Hepatocyte (in vitro differentiated cells): ENCODE measurements around the gene DALRD3.

ENCODE experiments used
- CTCF ChIP-seq: fragments of 200-600 bp; sonication (generic); IDR thresholded peaks from 2 replicates; pipeline ENCODE4 v1.5.1; 2016; ENCODE audit warnings: antibody characterized with exemption, mild to moderate bottlenecking; ENCODE audit not compliant: poor library complexity
- EZH2 ChIP-seq: fragments of 200-600 bp; sonication (generic); IDR thresholded peaks from 2 replicates; pipeline ENCODE4 v1.6.1; 2016; ENCODE audit warnings: antibody characterized with exemption, mild to moderate bottlenecking, borderline replicate concordance
- EZH2phosphoT487 ChIP-seq: fragments of 200-600 bp; sonication (generic); IDR thresholded peaks from one replicate; pipeline ENCODE4 v1.6.1; 2018; ENCODE audit warnings: antibody characterized with exemption, mild to moderate bottlenecking, low read depth, moderate library complexity; ENCODE audit not compliant: unreplicated experiment, severe bottlenecking

GRCh38 chr3:49035281-49035680, 16.9 kb upstream of the DALRD3 start:
- no peak for TF ChIP-seq CTCF
- no peak for TF ChIP-seq EZH2phosphoT487
- no peak for TF ChIP-seq EZH2
